ENCODE results near the gene SAE1. TPM values are rescaled to one million over a fixed set of nuclear protein-coding genes. Genes with fewer than 3 reads are reported as not detected.

The SAE1 gene
- total and polyA plus RNA-seq, 12 donors = 11.9 to 60.2 (median 45.5) TPM

DNA sequence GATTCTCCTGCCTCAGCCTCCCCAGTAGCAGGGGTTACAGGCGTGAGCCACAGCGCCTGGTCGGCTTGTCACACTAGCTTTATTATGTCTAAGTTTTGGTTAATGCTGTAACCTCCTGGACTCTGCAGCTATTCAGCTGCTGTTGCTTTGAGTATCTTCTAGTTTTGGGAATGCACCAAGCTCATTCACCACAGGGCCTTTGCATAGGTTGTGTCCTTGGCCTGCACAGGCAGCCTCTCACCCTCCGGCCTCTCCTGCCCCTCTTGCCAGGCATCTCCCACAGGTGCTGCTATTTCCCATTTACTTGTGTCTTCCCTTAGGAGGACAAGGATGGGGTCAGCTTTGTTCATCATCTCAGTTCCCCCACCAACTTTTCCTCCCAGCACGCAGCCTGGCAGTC, 123.3 kb downstream of the SAE1 start:
- intact Hi-C loops (cut with DNase I) = no loop called here
- DNase-seq = no peak
- no peak overlapping the region for H3K27ac ChIP-seq
- no peak for ATAC-seq
- no peaks in the 10 kb centered on the region for H3K27me3 ChIP-seq
- H3K36me3 ChIP-seq = peaks cover 0 to 9% (median 0%) of the 10 kb centered on the region in 9 donors
- H3K9me3 ChIP-seq = no peaks in the 10 kb centered on the region
- WGBS, 2 donors = 89 to 94% methylated on average over 5 of the region's 5 CpGs
- TF ChIP-seq CTCF (IDR thresholded peaks at IDR 0.05) = no peak
- H3K4me1 ChIP-seq = peaks cover 4 to 24% (median 22%) of the 10 kb centered on the region in 9 donors
- no peak overlapping the region for H3K4me3 ChIP-seq

- WGBS, 2 donors = 17 to 18% methylated on average over 51 to 60 of the region's 60 CpGs
- peaks cover 6 to 42% (median 28%) of the 10 kb centered on the region in 9 donors for H3K4me1 ChIP-seq
- ATAC-seq (peak; percentile 51 to 78 (median 64)), DNase-seq (peak; percentile 95 to 96)
- no peaks in the 10 kb centered on the region for H3K9me3 ChIP-seq
- TF ChIP-seq CTCF (IDR thresholded peaks at IDR 0.05) = no peak
- intact Hi-C loops (cut with DNase I) = no loop called here
- H3K36me3 ChIP-seq = peaks cover 0 to 30% (median 15%) of the 10 kb centered on the region in 9 donors
- H3K27me3 ChIP-seq = no peaks in the 10 kb centered on the region
- H3K27ac ChIP-seq = peak within 1 kb of the TSS; percentile 80 to 97 (median 94)
- H3K4me3 ChIP-seq = peak within 1 kb of the TSS; percentile 49 to 81 (median 62)
Measured at GRCh38 chr19:47255879-47256692, 125.5 kb downstream of the SAE1 start, which contains the start of gene CCDC9. Gene CCDC9, plus strand, starts transcription at chr19:47256525. Its CDS starts 1,876 bp downstream, at chr19:47258401.

DNA sequence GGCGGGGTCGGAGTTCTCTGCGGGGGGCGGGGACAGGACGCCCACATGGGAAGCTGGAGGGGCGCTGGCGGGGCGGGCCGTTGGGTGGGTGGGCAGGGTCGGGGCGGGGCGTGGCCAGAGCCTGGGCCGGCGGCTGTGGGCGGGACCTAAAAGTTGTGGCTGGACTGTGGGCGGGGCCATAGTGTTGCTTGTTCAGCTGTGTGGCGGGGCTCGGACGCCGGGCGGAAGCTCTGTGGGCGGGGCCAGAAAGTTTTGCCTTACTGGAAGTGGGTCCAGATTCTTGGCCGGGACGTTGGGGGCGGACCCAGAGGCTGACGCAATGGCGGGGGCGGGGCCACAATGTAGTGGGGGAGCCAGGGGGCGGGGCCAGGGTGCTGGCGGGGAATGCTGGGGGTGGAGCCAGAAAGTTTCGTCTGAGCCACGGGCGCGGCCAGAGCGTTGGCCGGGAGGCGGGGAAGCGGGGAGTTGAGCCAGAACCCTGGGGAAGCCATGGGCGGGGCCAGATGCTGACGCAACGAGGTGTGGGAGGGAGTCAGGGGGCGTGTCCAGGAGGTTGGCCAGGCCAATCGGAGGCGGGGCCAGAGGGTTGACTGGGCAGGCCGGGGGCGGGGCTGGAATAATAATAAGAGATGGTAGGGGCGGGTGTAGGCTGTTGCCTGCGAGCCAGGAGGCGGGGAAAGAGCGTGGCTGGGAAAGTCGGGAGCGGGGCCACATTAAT, 126.2 kb downstream of the SAE1 start:
- no peaks in the 10 kb centered on the region for H3K9me3 ChIP-seq
- H3K4me1 ChIP-seq = peaks cover 6 to 42% (median 28%) of the 10 kb centered on the region in 9 donors
- H3K4me3 ChIP-seq = peak overlapping the region; percentile 49 to 81 (median 62)
- intact Hi-C loops (cut with DNase I) = loop anchor here in 5 of 10 donors (1.0 kb wide), 2 partner anchors 16 to 17 kb away; partner anchors contain the start of gene INAFM1 (in 1 of the 5)
- TF ChIP-seq CTCF (IDR thresholded peaks at IDR 0.05) = no peak
- WGBS, 2 donors = 1% methylated on average over 41 to 51 of the region's 52 CpGs
- DNase-seq (peak; percentile 100), ATAC-seq (peak; percentile 83 to 91 (median 88))
- H3K36me3 ChIP-seq = peaks cover 0 to 38% (median 18%) of the 10 kb centered on the region in 9 donors
- peak overlapping the region; percentile 80 to 97 (median 94) for H3K27ac ChIP-seq
- no peaks in the 10 kb centered on the region for H3K27me3 ChIP-seq

Data from heart right ventricle (tissue), 16 donors.